Osteoblast (primary cell): Measurements from ENCODE around the gene PALM2AKAP2. TPM values are rescaled to one million over a fixed set of nuclear protein-coding genes. Genes with fewer than 3 reads are reported as not detected.

ENCODE experiments used
- DNase-seq: peaks from one replicate; pipeline ENCODE4 v3.0.0; 2011; ENCODE audit warnings: low spot score, mixed read lengths; ENCODE audit not compliant: insufficient read length; ENCODE audit errors: missing footprints
- H2AFZ ChIP-seq: 2 replicates; pipeline ENCODE4 v1.6.0; 2011; ENCODE audit warnings: mild to moderate bottlenecking, low read length
- H3K27ac ChIP-seq: 2 replicates; pipeline ENCODE4 v1.5.1; 2011; ENCODE audit warnings: mild to moderate bottlenecking, low read depth, low read length, moderate library complexity
- H3K27me3 ChIP-seq: 2 replicates; pipeline ENCODE4 v1.6.0; 2012; ENCODE audit warnings: mild to moderate bottlenecking, control low read depth, inconsistent platforms, low read length, moderate library complexity; ENCODE audit not compliant: insufficient read depth
- H3K36me3 ChIP-seq: 2 replicates; pipeline ENCODE4 v1.5.1; 2011; ENCODE audit warnings: mild to moderate bottlenecking, low read length, control low read depth, moderate library complexity; ENCODE audit not compliant: insufficient read depth
- H3K4me1 ChIP-seq: 2 replicates; pipeline ENCODE4 v1.5.1; 2011; ENCODE audit warnings: mild to moderate bottlenecking, low read length, control low read depth, moderate library complexity; ENCODE audit not compliant: insufficient read depth
- H3K4me2 ChIP-seq: 2 replicates; pipeline ENCODE4 v1.6.0; 2011; ENCODE audit warnings: mild to moderate bottlenecking, low read length; ENCODE audit not compliant: insufficient read depth
- H3K4me3 ChIP-seq: fragments of 200-600 bp; sonication (generic); 3 replicates; pipeline ENCODE4 v1.5.1; 2012; ENCODE audit warnings: mild to moderate bottlenecking, low read length, inconsistent platforms; ENCODE audit not compliant: insufficient read depth
- H3K79me2 ChIP-seq: 2 replicates; pipeline ENCODE4 v1.6.0; 2012; ENCODE audit warnings: mild to moderate bottlenecking, low read length, control low read depth, inconsistent platforms; ENCODE audit not compliant: insufficient read depth
- H3K9me3 ChIP-seq: 2 replicates; pipeline ENCODE4 v1.5.1; 2011; ENCODE audit warnings: low read depth, low read length, control low read depth
- H4K20me1 ChIP-seq: 2 replicates; pipeline ENCODE4 v1.6.0; 2012; ENCODE audit warnings: mild to moderate bottlenecking, low read length, control low read depth; ENCODE audit not compliant: insufficient read depth
- CTCF ChIP-seq: IDR thresholded peaks from 2 replicates; pipeline ENCODE4 v1.5.1; 2011; ENCODE audit warnings: mild to moderate bottlenecking, low read depth, low read length, moderate library complexity; ENCODE audit errors: extremely low read depth
- total RNA-seq: library from RNA; depleted of rRNA; stranded (reverse); fragments of >200 nt; gene quantifications from 2 replicates; pipeline ENCODE4 v1.2.3, GENCODE V29; 2012

The PALM2AKAP2 gene
- total RNA-seq, 1 donor, result 25.3 TPM

GRCh38 chr9:109826559-109826958 is 46.6 kb downstream of the PALM2AKAP2 start:
- Histone ChIP-seq H3K4me1 (peaks cover 8% of the 10 kb centered on the region), H3K36me3 (no peaks in the 10 kb centered on the region), H3K9me3 (no peaks in the 10 kb centered on the region), H3K4me2 (no peak overlapping the region), H2AFZ (no peak overlapping the region), H3K27me3 (no peaks in the 10 kb centered on the region), H4K20me1 (peaks cover 11% of the 10 kb centered on the region), H3K27ac (no peak overlapping the region), H3K79me2 (peaks cover 40% of the 10 kb centered on the region), H3K4me3 (no peak overlapping the region)
- no peak for TF ChIP-seq CTCF
- no peak for DNase-seq

GRCh38 chr9:109828254-109828653 is 48.3 kb downstream of the PALM2AKAP2 start:
- H3K36me3 ChIP-seq, result no peaks in the 10 kb centered on the region
- H3K27me3 ChIP-seq, result no peaks in the 10 kb centered on the region
- no peak overlapping the region for H3K4me2 ChIP-seq
- no peaks in the 10 kb centered on the region for H3K4me1 ChIP-seq
- H2AFZ ChIP-seq, result no peak overlapping the region
- H3K27ac ChIP-seq, result no peak overlapping the region
- TF ChIP-seq CTCF, result no peak
- peaks cover 11% of the 10 kb centered on the region for H4K20me1 ChIP-seq
- H3K4me3 ChIP-seq, result no peak overlapping the region
- peaks cover 34% of the 10 kb centered on the region for H3K79me2 ChIP-seq
- no peaks in the 10 kb centered on the region for H3K9me3 ChIP-seq
- no peak for DNase-seq
